ENCODE data around the gene NEDD4L.

The NEDD4L gene

GRCh38 chr18:58216071-58216481, 172.1 kb downstream of the NEDD4L start:
- DNase-seq: peak; percentile 35

DNA sequence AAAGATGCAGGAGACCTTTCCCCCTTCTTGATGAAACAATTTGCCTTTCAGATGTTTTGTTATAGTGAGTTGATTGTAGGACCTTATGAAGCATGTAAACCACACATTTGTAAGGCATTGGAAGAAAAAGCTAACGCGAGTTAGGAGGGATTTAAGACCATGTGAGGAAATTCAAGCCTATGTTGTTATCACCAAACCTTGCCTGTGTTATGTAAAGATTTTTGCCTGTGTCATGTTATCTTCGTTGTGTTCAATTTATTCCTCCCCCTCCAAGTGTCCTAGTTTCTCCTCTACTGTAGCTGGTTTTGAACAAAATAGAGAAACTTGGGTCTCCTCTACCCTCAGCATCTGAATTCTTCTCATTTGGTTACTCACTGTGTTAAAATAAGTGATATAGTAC, 173.0 kb downstream of the NEDD4L start:
- no peak for DNase-seq

DNA sequence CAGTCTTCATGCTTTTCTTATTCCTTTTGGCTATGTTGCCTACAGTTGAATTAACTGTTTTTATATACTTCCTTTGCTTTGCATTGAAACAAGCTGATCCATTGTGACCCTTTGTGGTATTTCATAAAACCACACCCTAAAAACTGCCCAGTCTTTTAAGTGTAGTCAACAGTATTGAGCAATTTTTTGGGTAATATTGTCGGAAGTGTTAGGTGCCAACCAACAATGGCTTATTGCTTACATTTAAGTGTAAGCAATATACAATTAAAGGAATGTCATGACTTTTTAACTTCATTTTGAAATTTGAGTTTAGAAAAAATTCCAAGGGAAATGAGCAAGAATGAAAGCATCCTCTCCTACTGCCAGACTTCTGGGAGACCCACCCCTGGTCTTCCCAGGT, 174.1 kb downstream of the NEDD4L start:
- DNase-seq: peak; percentile 38

DNA sequence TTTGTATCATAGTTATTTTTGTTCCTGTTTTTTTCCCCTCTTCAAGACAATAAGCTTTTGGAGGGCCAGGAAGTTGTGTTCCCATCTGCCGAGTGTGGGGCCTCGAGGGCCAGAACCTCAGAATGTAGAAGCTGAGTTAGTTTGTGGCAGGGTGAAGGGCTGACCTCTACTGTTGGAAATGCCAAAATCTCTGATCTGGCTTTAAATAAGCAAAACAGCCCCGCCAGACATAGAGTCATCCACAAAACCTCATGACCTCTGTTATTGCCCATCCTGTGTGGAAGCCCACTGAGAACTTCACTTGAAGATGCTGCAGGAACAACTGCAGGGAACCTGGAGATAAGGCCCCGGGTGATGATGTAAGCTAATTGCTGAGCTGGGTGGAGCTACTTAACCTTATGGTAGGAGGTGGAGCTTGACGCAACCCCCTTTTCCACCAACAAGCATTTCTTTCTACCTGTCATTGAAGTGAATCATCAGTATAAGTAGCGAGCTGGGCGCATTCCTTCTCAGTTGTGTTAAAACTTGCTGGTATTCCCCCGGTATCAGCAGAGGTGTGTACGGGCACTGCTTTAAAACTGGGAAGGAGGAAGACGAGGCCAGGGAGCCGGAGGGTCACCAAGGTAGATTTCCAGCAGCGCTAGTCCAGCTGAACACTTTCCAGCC, 177.2 kb downstream of the NEDD4L start:
- peak; percentile 75 for DNase-seq

DNA sequence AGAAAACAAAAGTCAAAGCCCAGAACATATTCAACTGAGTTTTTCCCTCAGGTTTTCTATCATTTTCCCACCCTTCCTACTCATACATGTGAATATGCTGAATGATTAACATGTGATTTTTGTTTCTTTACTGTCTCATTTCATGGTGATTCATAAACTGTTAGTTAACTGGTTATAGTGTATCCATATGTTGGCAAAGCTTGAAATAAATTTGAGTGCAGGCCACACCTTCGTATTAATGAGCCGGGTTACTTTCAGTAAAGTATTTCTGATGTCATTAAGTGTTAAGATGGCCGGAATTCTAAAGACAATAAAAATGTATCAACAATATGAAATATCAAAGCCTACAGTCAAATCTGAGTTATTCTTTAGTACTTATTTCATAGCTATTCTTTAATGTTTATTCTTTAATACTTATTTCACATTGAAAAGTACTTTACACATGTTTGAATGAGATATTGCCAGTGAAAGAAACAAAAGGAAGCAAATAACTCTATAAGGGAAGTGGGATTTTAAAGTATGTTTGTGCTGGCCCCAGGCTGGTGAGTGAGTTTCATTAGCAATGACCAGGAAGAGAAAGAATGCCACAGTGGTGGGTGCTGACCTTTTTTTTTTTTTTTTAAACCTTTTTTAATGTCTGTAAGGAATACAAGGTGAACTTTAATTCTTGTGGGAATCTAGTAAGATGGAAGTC, 178.6 kb downstream of the NEDD4L start:
- DNase-seq: peak; percentile 49

DNA sequence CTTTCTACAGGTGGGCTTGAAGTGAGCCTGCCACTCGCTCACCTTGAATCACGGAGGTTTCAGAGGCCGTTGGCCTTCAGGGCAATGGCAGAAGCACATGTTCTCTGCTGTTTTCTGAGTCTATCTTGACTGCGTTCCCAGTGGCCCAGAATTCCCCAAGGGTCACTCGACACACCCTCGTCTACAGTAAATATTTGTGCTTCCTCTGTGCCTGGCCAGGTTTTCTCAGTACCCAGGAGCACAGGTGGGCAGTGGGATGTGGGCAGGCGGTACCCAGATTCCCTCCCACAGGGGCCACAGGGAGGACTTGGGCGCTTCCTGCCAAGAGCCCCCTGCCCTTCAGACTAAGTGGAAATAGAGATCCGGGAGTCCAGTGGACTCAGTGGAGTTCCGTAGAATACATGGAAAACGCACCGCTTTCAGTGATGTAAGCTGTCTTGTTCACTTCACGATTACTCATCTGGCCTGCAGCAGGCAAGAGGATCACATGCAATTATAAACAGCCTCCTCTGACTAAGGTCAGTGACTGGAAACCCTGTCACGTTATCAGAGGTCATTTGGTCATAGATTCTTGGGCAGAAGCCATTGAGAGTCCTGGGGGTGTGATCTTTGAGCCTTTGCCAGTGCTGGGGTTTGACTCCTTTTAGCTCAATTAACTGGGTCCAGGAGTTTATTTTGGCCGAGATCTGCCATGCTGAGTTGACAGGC, 179.8 kb downstream of the NEDD4L start:
- peak; percentile 86 for DNase-seq

GRCh38 chr18:58224425-58224750, 180.4 kb downstream of the NEDD4L start:
- DNase-seq: no peak

DNA sequence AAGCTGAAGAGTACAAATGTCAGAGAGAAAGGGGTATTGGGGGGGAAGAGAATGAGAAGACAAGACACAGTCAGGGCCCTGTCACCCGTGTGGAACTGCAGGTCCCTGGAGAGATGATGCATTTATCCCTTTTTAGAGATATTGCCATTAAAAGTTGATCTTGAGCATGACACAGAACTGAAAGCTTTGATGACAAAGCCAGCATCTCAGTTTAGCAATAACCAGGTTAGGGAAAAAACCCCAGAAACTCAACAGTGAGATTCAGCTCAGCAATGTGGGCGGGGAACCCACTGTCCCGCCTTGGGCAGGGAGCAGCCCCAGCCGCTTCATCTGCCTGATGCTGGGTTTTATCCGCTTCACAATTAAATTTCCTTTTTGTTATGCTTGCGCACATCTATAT, 181.1 kb downstream of the NEDD4L start:
- peak; percentile 13 for DNase-seq

DNA sequence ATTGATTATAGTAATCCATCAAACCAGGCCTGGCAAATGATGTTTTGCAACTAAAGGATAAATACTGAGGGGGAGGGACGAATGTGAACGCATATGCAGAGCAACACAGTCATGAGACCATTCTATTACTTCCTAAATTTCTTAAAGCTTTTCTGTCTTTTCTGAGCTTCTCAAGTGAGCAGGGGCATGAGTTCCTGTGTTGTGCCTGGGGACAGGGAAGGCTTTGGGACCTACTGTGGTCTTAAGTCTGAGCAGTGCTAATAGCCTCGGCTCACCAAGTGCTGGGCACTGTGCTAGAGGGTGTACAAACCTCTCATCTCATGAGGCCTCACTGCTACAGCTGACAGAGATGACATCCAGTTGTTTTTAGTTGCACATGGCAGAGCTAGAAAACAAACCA, 182.4 kb downstream of the NEDD4L start:
- DNase-seq: no peak

GRCh38 chr18:58227361-58227930, 183.4 kb downstream of the NEDD4L start:
- DNase-seq: no peak

DNA sequence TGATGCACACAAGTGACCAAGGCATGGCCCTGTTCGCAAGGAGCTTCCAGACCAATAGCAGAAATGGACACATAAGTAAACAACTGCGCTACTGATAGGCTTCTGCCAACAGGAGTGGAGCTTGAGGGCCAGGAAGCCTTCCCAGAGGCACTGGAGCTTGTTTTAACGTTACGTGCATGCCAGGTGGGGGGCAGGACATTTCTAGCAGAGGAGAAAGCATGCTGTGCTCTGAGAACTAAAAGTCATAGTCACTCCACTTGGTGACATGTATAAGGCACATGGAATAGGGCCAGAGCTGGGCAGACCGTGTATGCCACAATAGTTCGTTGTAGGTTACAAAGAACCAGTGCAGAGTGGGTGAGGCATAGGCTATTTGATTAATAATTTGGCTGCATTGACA, 184.2 kb downstream of the NEDD4L start:
- DNase-seq: no peak

GRCh38 chr18:58228762-58229161, 184.7 kb downstream of the NEDD4L start:
- no peak for DNase-seq

GRCh38 chr18:58229162-58229561, 185.1 kb downstream of the NEDD4L start:
- no peak for DNase-seq

DNA sequence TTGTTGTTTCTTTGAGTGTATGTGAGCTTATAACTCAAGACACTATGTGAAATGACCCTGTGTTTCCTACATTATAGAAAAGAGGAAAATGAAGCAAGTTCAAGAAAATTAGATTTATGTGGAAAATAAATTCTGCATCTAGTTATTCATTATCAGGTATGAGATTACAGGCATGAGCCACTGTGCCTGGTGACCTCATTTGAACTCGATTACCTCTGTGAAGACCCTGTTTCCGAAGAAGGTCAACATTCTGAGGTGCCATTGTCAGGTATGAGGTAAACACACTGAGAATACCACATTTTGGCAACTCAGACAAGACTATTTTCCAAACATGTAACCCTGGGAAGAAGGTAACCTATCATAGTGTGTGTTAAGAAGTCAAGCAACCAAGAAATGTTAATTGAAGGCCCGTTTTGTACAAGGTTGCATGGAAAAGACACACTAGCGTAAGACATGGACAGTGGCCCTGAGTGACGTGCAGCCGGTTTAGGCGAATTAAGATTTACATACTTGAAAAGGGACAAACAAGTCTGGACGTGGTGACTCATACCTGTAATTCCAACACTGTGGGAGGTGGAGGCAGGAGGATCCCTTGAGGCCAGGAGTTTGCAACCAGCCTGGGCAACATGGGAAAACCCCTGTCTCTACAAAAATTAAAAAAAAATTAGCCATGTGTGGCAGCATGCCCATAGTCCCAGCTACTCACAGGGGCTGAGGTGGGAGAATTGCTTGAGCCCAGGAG, 186.6 kb downstream of the NEDD4L start:
- DNase-seq: peak; percentile 20

GRCh38 chr18:58231930-58232329, 187.9 kb downstream of the NEDD4L start:
- DNase-seq: no peak

DNA sequence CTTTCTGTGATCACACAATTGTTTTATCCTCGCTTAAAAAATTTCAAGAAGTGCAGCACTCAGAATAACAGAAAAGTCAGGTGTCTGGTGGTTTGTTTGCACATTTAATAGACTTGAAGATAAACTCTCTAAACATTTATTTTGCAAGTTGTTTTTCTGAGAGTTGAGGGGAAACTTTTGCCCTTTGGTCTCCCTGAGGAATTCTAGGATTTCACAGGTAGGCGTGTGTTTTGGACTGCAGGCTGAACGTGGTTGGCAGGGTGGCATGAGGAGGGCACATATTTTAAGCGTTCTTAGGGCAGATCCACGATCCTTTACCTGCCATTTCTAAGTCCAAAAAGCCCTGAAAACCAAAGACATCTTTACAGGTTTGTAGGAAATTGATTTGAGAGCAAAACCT, 188.6 kb downstream of the NEDD4L start:
- DNase-seq: no peak

DNA sequence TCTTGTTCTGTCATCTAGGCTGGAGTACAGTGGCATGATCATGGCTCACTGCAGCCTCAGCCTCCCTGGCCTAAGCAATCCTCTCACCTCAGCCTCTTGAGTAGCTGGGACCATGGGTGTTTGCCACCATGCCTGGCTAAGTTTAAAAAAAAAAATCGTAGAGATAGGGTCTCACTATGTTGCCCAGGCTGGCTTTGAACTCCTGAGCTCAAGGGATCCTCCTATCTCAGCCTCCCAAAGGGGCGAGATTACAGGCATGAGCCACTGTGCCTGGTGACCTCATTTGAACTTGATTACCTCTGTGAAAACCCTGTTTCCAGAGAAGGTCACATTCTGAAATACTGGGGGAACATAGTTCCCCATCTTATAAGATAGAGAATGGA, 190.3 kb downstream of the NEDD4L start:
- no peak for DNase-seq

GRCh38 chr18:58235001-58235436, 191.0 kb downstream of the NEDD4L start:
- no peak for DNase-seq

DNA sequence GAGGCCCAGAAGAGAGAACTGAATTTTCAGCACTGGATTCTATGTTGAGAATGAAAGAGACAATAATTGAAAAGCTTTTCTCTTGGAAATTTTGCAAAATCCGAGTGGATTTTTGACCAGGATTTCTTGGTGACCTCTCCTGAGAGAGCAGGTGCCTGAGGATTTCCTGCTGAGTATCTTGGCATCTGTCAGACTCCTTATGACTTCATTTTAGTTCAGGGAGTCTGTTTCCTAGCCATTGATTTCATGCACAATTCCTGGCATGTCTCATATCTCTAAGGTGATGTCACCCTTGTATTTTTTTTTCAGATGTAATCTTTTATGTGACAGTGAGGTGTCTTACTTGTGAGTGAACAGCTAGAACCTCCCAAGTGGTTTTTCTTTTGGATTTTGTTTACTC, 195.9 kb downstream of the NEDD4L start:
- peak; percentile 15 for DNase-seq

DNA sequence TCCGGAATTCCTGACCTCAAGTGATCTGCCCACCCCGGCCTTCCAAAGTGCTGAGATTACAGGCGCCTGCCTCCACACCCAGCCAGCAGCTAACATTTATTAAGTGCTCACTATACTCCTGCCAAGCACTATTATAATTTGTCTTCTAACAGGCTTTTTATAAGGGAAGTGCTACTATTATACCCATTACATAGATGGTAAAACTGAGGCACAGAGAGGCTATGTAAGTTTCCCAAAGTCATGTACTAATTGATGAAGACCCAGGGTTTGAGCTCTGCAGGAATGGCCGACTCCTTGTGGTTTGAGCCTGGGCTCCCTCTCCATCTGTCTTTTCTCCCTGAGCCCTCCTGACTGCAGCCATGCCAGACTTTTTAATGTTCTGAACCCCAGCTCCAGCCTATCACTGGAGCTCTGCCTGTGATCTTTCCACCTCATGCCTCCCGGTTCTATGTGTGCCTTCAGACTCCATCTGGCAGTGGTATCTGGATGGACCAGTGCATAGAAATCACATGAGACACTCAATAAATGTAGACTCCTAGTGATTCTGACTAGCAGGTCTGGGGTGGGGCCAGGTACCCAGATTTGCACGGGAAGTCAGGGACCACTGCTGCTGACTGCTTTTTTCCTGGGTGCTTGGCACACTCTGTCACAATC, 197.1 kb downstream of the NEDD4L start:
- DNase-seq: no peak

DNA sequence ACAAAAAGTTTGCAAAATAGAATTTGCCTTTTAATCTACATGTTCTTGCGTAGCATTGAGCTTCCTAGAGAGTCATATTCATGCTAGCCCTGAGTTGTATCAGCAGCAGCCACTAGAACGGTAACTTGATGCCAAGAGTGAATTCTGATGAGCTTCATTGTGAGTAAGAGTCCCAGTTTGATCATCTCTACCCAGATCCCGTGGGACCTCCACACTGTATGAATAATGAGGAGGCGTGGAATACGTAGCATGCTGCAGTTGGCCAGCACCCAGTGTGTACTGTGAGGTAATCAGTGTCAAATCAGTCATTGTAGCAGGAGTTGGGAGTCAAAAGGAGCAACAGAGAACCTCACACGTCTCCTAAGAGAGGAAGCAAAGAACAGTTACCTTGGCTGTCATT, 197.9 kb downstream of the NEDD4L start:
- peak; percentile 96 for DNase-seq

DNA sequence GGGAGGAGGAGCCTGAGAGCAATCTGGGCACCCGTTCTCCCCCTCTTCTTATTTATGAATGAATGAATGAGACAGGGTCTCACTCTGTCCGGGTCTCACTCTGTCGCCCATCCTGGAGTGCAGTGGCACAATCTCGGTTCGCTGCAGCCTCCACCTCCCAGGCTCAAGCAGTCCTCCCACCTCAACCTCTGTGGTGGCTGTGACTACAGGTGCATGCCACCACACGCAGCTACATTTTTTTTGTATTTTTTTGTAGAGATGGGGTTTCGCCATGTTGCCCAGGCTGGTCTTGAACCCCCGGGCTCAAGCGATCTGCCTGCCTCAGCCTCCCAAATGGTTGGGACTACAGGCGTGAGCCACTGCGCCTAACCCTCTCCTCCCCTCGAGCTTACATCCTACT, 198.4 kb downstream of the NEDD4L start:
- no peak for DNase-seq

GRCh38 chr18:58242968-58243367, 198.9 kb downstream of the NEDD4L start:
- no peak for DNase-seq
